ENCODE results near the gene ZNF502.

GRCh38 chr3:44666346-44666745 is 46.1 kb upstream of the ZNF502 start:
- no peak for TF ChIP-seq EZH2 (IDR thresholded peaks at IDR 0.05; ENCODE audit: borderline replicate concordance, low read length)
- no peak for TF ChIP-seq CTCF (conservative IDR thresholded peaks at IDR 0.05 in 1 of 2, IDR thresholded peaks at IDR 0.05 in 1 of 2; ENCODE audit: extremely low read depth in 1 of 2, insufficient read depth in 1 of 2, low read depth in 1 of 2, low read length in 2 of 2)

Measured in mammary epithelial cell (primary cell).